ENCODE measurements around the gene TRABD. TPM values are rescaled to one million over a fixed set of nuclear protein-coding genes. Genes with fewer than 3 reads are reported as not detected.

Gene TRABD
- total RNA-seq, 4 donors from 2014 or later: 39.3 to 55.1 (median 45.8) TPM

- no peak for DNase-seq
These were observed 8.5 kb downstream of the TRABD start for GRCh38 chr22:50194037-50194805.

GRCh38 chr22:50196256-50196655 is 10.5 kb downstream of the TRABD start:
- H3K27ac ChIP-seq: no peak overlapping the region
- peaks cover 11 to 65% (median 20%) of the 10 kb centered on the region in 3 donors for H3K36me3 ChIP-seq
- no peak overlapping the region for H3K4me3 ChIP-seq
- TF ChIP-seq POLR2A (IDR thresholded peaks at IDR 0.05) (no peak), CTCF (IDR thresholded peaks at IDR 0.05) (no peak)
- no peaks in the 10 kb centered on the region for H3K9me3 ChIP-seq
- peaks cover 15 to 35% (median 21%) of the 10 kb centered on the region in 3 donors for H3K4me1 ChIP-seq
- DNase-seq: no peak
- intact Hi-C loops (cut with DNase I): no loop called here
- no peaks in the 10 kb centered on the region for H3K27me3 ChIP-seq
- 100% methylated on average over 1 of the region's 18 CpGs; no CpG with 5 or more reads in 1 of the 2 donors for WGBS, 2 donors

More at GRCh38 chr22:50194037-50194805, 8.5 kb downstream of the TRABD start:
- intact Hi-C loops (cut with DNase I): no loop called here
- Histone ChIP-seq H3K27ac (no peak overlapping the region), H3K36me3 (peaks cover 11 to 64% (median 20%) of the 10 kb centered on the region in 3 donors), H3K4me1 (peaks cover 27 to 43% (median 35%) of the 10 kb centered on the region in 3 donors), H3K27me3 (no peaks in the 10 kb centered on the region), H3K9me3 (no peaks in the 10 kb centered on the region), H3K4me3 (no peak overlapping the region)
- 90 to 94% methylated on average over 2 to 6 of the region's 44 CpGs for WGBS, 2 donors
- TF ChIP-seq POLR2A (IDR thresholded peaks at IDR 0.05) (no peak), CTCF (IDR thresholded peaks at IDR 0.05) (no peak)

- Histone ChIP-seq H3K9me3 (no peaks in the 10 kb centered on the region), H3K27me3 (no peaks in the 10 kb centered on the region), H3K4me1 (peaks cover 17 to 34% (median 18%) of the 10 kb centered on the region in 3 donors), H3K36me3 (peaks cover 11 to 65% (median 20%) of the 10 kb centered on the region in 3 donors), H3K27ac (no peak overlapping the region), H3K4me3 (no peak overlapping the region)
- DNase-seq: no peak
- WGBS, 2 donors: 78 to 80% methylated on average over 2 to 14 of the region's 23 CpGs
- intact Hi-C loops (cut with DNase I): no loop called here
- TF ChIP-seq CTCF (IDR thresholded peaks at IDR 0.05) (no peak), POLR2A (IDR thresholded peaks at IDR 0.05) (no peak)
These were observed 11.5 kb downstream of the TRABD start for GRCh38 chr22:50197000-50197800.

GRCh38 chr22:50197856-50198623 is 12.3 kb downstream of the TRABD start:
- H3K36me3 ChIP-seq: peaks cover 11 to 67% (median 20%) of the 10 kb centered on the region in 3 donors
- intact Hi-C loops (cut with DNase I): no loop called here

More at GRCh38 chr22:50197856-50198623, 12.3 kb downstream of the TRABD start:
- no peak for DNase-seq
- TF ChIP-seq POLR2A (IDR thresholded peaks at IDR 0.05): no peak
- TF ChIP-seq CTCF (IDR thresholded peaks at IDR 0.05): no peak
- H3K4me3 ChIP-seq: no peak overlapping the region
- no peaks in the 10 kb centered on the region for H3K27me3 ChIP-seq
- WGBS, 2 donors: 92 to 100% methylated on average over 2 to 5 of the region's 61 CpGs
- H3K4me1 ChIP-seq: peaks cover 15 to 34% (median 18%) of the 10 kb centered on the region in 3 donors
- no peak overlapping the region for H3K27ac ChIP-seq
- H3K9me3 ChIP-seq: no peaks in the 10 kb centered on the region

Data from esophagus squamous epithelium (tissue), 5 donors.